ENCODE results near the gene CAB39. TPM values are rescaled to one million over a fixed set of nuclear protein-coding genes. Genes with fewer than 3 reads are reported as not detected.
"Not testable (repeated sequence)": the region's sequence is repeated elsewhere in the genome, so short reads cannot be mapped to it uniquely, and the experiment has no call there.

Gene CAB39
- total and polyA plus RNA-seq, 2 of the 8 experiments (the other 6 are each of a cell fraction or from before 2014, with no cell fraction given), result 16.4 to 50.5 TPM

GRCh38 chr2:230702457-230702856 lies 10.2 kb upstream of the CAB39 start:
- H2AFZ ChIP-seq (ENCODE audit: low read length); H2BK120ac ChIP-seq (replicated peaks; ENCODE audit: low read depth, low read length); H3K27me3 ChIP-seq (replicated peaks in 1 of 4; ENCODE audit: control insufficient read depth in 3 of 4, extremely low read depth in 1 of 4, insufficient read depth in 3 of 4, low read length in 3 of 4); H2BK12ac ChIP-seq (ENCODE audit: low read depth, low read length); H3K4me3 ChIP-seq (ENCODE audit: extremely low read depth in 1 of 4, insufficient read depth in 2 of 4, low read depth in 3 of 4, low read length in 4 of 4); H3K4me1 ChIP-seq (replicated peaks in 1 of 4; ENCODE audit: control insufficient read depth in 3 of 4, insufficient read depth in 4 of 4, low read length in 3 of 4); H2BK20ac ChIP-seq (ENCODE audit: low read length); DNase-seq (ENCODE audit: low read depth in 1 of 2, low spot score in 2 of 2); H3K9ac ChIP-seq (replicated peaks in 1 of 4; ENCODE audit: extremely low read depth in 1 of 4, low read depth in 3 of 4, low read length in 3 of 4); POLR2A ChIA-PET (ENCODE audit: partially characterized antibody); H3K9me3 ChIP-seq (ENCODE audit: insufficient read depth in 2 of 2, low read depth in 1 of 2, low read length in 1 of 2); H3K79me2 ChIP-seq (ENCODE audit: control insufficient read depth in 1 of 2, insufficient read depth in 2 of 2, low read length in 2 of 2); H3K36me3 ChIP-seq (ENCODE audit: control insufficient read depth in 2 of 4, insufficient read depth in 4 of 4, low read length in 3 of 4); H2BK15ac ChIP-seq (ENCODE audit: low read length); H3K18ac ChIP-seq (ENCODE audit: extremely low read depth, low read length); H3K4me2 ChIP-seq (ENCODE audit: insufficient read depth in 1 of 2, low read depth in 2 of 2, low read length in 2 of 2); H4K20me1 ChIP-seq (replicated peaks in 1 of 2; ENCODE audit: control insufficient read depth in 1 of 2, insufficient read depth in 2 of 2, low read length in 2 of 2); H4K91ac ChIP-seq (replicated peaks; ENCODE audit: insufficient read length, low read length); H3K14ac ChIP-seq (ENCODE audit: insufficient read length); H3K23ac ChIP-seq (ENCODE audit: insufficient read length); H3K56ac ChIP-seq (replicated peaks; ENCODE audit: insufficient read length, low read depth, low read length); H3K4ac ChIP-seq (replicated peaks; ENCODE audit: insufficient read length, low read depth, low read length); H4K8ac ChIP-seq (ENCODE audit: extremely low read depth, insufficient read depth, low read length); H3K27ac ChIP-seq (ENCODE audit: low read depth, low read length); H4K5ac ChIP-seq (ENCODE audit: insufficient read length, low read depth, low read length); FAIRE-seq; H3K79me1 ChIP-seq (ENCODE audit: low read depth, low read length); H2BK5ac ChIP-seq (ENCODE audit: low read depth, low read length); H3K23me2 ChIP-seq (ENCODE audit: low read depth, low read length); H2AK5ac ChIP-seq (ENCODE audit: low read depth, low read length): not testable (repeated sequence)
- CTCF ChIA-PET (ENCODE audit: partially characterized antibody), result interaction anchor here (0.9 to 1.8 kb wide), 3 partner anchors 9 to 21 kb away, joined by 3 to 5 read pairs (median 3); partner anchors contain the start of gene CAB39
- WGBS, 2 experiments (ENCODE audit: extremely low coverage in 1 of 2, insufficient coverage in 1 of 2, insufficient read length in 1 of 2, insufficient replicate concordance in 2 of 2, low coverage in 1 of 2, low lambda C conversion rate in 2 of 2, missing lambda C conversion rate in 1 of 2), result 100% methylated on average over 4 of the region's 4 CpGs; no CpG with 5 or more reads in 1 of the 2 experiments

Measured in H1 (cell line).